ENCODE data around the gene GATAD1.
"Not testable (repeated sequence)": the region's sequence is repeated elsewhere in the genome, so short reads cannot be mapped to it uniquely, and the experiment has no call there.

The GATAD1 gene

GRCh38 chr7:92447345-92448204, at the start of gene GATAD1:
Gene GATAD1 (plus strand): TSS chr7:92447482. CDS start chr7:92447730, 248 bp downstream.
- peak; percentile 98 for DNase-seq

GRCh38 chr7:92397542-92397941, 49.7 kb upstream of the GATAD1 start:
- DNase-seq = no peak

GRCh38 chr7:92400013-92400412, 47.3 kb upstream of the GATAD1 start:
- no peak for DNase-seq

GRCh38 chr7:92402920-92403759, 44.1 kb upstream of the GATAD1 start:
- no peak for DNase-seq

- no peak for DNase-seq
Observed at GRCh38 chr7:92403760-92404074, 43.6 kb upstream of the GATAD1 start.

- no peak for DNase-seq
Observed at GRCh38 chr7:92404170-92404614, 43.1 kb upstream of the GATAD1 start.

GRCh38 chr7:92409357-92409756, 37.9 kb upstream of the GATAD1 start:
- no peak for DNase-seq

- not testable (repeated sequence) for DNase-seq
Observed at GRCh38 chr7:92410162-92410561, 37.1 kb upstream of the GATAD1 start.

GRCh38 chr7:92412745-92413144, 34.5 kb upstream of the GATAD1 start:
- DNase-seq = no peak

GRCh38 chr7:92413550-92413949, 33.7 kb upstream of the GATAD1 start:
- DNase-seq = no peak

GRCh38 chr7:92415225-92415624, 32.1 kb upstream of the GATAD1 start:
- no peak for DNase-seq

- peak; percentile 11 for DNase-seq
Observed at GRCh38 chr7:92417913-92418312, 29.4 kb upstream of the GATAD1 start.

GRCh38 chr7:92421676-92422435, 25.4 kb upstream of the GATAD1 start:
- peak; percentile 95 for DNase-seq

- no peak for DNase-seq
Observed at GRCh38 chr7:92422926-92423325, 24.4 kb upstream of the GATAD1 start.

- DNase-seq = peak; percentile 54
Observed at GRCh38 chr7:92423710-92424131, 23.6 kb upstream of the GATAD1 start.

GRCh38 chr7:92425311-92425947, 21.9 kb upstream of the GATAD1 start:
- peak; percentile 83 for DNase-seq

GRCh38 chr7:92427193-92427592, 20.1 kb upstream of the GATAD1 start:
- DNase-seq = no peak

- DNase-seq = no peak
Observed at GRCh38 chr7:92432299-92432946, 14.9 kb upstream of the GATAD1 start.

GRCh38 chr7:92433019-92433418, 14.3 kb upstream of the GATAD1 start:
- no peak for DNase-seq

GRCh38 chr7:92435542-92435941, 11.7 kb upstream of the GATAD1 start:
- DNase-seq = no peak

- no peak for DNase-seq
Observed at GRCh38 chr7:92436612-92437445, 10.5 kb upstream of the GATAD1 start.
